ENCODE measurements around the gene STAT3. TPM values are rescaled to one million over a fixed set of nuclear protein-coding genes. Genes with fewer than 3 reads are reported as not detected.

The STAT3 gene
- total RNA-seq, 2 donors from 2014 or later, result 189 to 505 TPM

Other genes starting within 250 kb of the STAT3 start
- gene RAB5C, start 233.5 kb downstream of the STAT3 start, total RNA-seq, result 10 to 100 TPM; 44.5 to 45.7 TPM
- under 1 TPM; 0.23 to 0.54 TPM for gene KCNH4, start 207.3 kb downstream of the STAT3 start, total RNA-seq
- gene HCRT, start 203.0 kb downstream of the STAT3 start, total RNA-seq, result not detected
- 10 to 100 TPM; 10.5 to 25.3 TPM for gene GHDC, start 193.9 kb downstream of the STAT3 start, total RNA-seq
- gene STAT5B, start 112.1 kb downstream of the STAT3 start, total RNA-seq, result 100 to 1,000 TPM; 117 to 207 TPM
- 100 to 1,000 TPM; 171 to 177 TPM for gene STAT5A, start 99.9 kb downstream of the STAT3 start, total RNA-seq
- gene CAVIN1, start 34.8 kb upstream of the STAT3 start, total RNA-seq, result 1 to 10 TPM in 1 of 2 donors, under 1 TPM in 1; 0.11 to 9.4 TPM
- gene ATP6V0A1, start 70.4 kb upstream of the STAT3 start, total RNA-seq, result 10 to 100 TPM; 14.9 to 25.5 TPM
- 10 to 100 TPM; 13.1 to 16.9 TPM for gene NAGLU, start 147.8 kb upstream of the STAT3 start, total RNA-seq
- gene HSD17B1, start 164.5 kb upstream of the STAT3 start, total RNA-seq, result 1 to 10 TPM in 1 of 2 donors, under 1 TPM in 1; 0.76 to 1.7 TPM
- 100 to 1,000 TPM in 1 of 2 donors, 10 to 100 TPM in 1; 86.4 to 124 TPM for gene COASY, start 173.7 kb upstream of the STAT3 start, total RNA-seq
- 10 to 100 TPM; 44.3 to 60.5 TPM for gene MLX, start 178.7 kb upstream of the STAT3 start, total RNA-seq
- gene PSMC3IP, start 189.3 kb upstream of the STAT3 start, total RNA-seq, result 10 to 100 TPM; 24.7 to 52.5 TPM
- gene RETREG3, start 220.9 kb upstream of the STAT3 start, total RNA-seq, result 10 to 100 TPM; 39.4 to 44.8 TPM
- 100 to 1,000 TPM in 1 of 2 donors, 10 to 100 TPM in 1; 56.3 to 151 TPM for gene TUBG1, start 221.2 kb upstream of the STAT3 start, total RNA-seq